ENCODE results near the gene ZNF646.

The ZNF646 gene

DNA sequence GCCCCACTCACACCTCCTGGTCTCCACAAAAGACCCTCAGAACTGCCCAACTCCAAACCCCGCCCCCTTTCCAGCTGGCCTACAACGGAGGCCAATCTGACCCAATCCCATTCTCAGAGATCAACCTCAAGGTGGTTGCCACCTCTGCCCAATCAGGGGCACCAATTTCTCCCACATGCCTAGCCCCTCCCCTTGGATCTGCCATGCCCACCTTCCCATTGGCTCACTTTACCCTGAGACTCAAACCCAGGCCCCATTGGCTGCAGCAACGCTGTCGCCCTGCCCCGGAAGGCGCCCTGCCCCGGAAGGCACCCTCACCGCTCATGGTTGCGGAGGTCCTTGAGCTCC is 10.8 kb upstream of the ZNF646 start:
- DNase-seq: no peak

DNA sequence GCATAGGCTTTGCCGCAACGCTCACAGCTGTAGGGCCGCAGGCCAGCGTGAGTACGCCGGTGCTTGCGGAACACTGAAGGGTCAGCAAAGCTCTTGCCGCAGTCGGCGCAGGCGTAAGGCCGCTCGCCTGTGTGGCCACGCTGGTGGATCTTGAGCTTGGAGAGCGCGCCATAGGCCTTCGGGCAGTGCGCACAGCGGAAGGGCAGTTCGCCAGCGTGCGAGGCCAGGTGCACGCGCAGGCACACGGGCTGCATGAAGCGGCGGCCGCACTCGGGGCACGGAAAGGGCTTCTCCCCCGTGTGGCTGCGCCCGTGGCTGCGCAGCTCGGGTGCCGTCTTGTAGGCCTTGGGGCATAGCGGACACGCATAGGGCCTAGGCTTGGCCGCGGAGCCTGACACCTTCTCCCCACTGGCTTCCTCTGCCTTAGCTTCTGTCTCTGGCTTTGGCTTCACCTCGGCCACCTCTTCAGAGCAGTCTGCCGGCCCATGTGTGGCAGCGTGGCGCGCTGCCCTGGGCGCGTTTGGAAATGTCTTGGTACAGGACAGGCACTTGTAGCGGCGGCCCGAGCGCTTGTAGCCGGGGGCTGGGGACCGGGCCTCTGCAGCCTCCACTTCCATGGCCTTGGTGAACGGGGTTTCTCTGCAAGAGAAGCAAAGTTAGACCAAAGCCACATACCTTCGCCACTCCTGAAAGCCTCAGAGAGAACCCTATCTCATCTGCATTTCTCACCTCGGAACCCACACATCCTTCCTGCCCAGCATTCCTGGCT is 10.2 kb upstream of the ZNF646 start:
- DNase-seq: no peak

DNA sequence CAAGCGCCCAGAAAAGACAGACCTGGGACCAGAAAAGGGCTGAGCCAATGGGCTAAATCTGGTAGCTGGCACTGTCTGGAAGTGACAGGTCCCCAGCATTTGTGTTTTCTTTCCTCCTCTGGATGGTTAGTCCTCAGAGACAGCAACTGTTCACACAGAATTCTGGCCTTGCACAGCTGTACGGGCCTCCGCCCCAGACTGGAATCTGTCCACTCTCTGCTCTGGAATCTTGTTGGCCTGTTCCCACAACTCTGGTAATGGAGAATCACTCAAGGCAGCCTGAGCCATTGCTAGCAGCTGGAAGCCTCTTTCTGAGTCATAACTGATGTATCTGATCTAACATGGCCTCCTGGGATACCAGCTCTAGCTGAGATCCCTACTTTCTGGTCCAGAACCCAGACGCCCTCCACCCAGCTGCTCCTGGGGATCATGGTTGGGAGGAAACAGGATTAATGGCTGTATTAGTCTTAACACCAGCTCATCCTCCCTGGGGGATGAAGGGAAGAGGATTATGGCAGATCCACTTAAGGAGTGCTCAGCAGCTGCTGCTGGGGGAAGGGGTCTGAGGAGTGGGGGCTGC is 9.2 kb upstream of the ZNF646 start:
- no peak for DNase-seq

DNA sequence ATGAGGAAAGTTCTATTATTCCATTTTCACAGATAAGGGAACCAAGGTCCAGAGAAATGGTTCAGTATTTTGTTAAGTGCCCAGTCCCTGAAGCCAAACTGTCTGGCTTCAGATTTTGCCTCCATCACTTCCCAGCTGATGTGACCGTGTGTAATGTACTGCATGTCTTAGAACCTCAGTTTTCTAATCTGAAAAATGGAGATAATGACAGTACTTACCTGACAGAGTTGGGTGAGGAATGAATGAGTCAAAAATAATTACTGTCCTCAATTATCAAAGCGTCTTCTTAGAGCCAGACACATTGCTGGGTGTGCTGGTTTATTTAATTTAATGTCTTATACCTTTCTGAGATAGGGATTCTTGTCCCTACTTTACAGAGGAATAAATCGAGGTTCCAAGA is 6.9 kb upstream of the ZNF646 start:
- no peak for DNase-seq

DNA sequence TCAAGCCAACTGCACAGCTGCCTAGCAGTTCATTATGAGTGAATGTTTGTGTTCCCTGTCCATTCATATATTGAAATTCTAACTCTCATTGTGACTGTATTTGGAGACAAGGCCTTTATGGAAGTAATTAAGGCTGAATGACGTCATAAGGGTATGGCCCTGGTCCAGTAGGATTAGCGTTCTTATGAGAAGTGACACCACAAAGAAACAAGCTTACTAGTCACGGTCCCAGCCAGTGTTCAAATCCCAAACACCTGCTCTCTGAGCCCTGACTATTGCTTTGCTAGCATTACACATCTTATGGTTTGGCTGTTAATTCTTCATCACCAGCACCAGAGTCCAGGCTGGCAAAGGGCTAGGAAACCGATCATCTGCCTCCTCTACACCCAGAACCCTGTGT is 2.4 kb upstream of the ZNF646 start:
- no peak for DNase-seq

DNA sequence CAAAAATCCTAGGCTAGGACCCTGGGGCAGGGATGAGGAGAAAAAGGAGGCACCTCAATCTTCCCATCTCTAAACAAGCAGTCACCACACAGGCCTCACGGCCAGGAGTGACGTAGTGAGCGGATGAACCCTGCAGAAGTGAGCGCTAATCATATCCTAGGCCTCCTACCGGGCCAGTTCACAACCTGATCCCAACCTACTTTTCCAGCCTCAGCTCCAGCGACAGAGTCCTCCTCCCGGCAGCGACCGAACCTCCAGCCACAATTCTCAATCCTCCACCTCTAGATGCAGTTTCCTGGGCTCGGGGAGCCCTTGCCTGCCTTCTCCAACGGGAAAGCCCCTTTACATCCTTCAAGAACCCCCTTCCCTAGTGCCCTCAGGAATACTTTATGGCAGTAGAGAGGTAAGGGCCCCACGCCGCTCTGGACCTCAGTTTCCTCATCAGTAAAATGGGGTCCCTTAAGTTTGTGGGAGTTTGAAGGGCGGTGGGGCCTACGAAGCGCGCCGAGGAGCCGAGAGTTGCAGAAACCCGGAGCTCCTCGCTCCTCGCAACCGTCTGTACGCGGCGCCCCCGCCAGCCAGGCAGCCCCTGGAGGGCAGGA is 1.6 kb upstream of the ZNF646 start:
- peak in 8 of 51 donors; percentile 7 to 42 (median 24) for DNase-seq

DNA sequence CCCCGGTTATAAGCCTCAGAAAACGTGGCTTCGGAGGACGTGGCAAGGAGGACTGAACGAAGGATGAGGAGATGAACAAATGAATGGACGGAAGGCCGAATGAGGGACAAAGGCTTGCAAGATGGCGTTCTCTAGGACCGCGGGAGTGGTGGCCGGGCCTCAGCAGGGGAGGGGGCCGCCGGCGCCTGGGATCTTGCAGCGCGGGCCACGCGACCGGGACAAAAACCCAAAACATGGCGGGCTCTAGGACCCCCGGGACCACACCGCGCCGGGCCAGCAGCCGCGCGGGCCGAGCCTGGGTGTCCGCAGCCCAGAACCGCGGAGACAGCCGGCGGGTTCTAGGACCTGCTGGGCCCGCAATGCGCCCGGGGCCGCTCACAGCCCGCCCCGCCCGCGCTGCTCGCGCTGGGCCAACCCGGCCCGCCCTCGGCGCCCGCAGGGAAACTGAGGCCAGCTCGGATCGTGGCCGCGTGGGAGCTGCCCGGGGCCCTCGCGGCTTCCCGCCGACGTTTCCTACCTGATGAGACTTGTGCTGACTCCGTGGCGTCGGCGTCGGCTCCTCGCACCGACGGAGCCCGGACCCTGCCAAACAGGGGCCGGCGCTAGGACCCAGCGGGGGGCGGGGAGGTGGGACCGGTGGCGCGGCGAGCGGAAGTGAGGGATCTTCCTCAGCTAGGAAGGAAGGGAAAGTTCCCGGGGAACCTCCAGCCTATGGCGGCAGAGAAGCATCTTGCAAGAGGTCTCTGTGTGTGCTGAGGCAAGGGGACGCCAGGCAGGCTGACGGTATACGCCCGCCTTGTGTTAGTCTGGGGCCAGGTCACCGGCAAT is 866 bp upstream of the ZNF646 start:
- peak; percentile 62 to 96 (median 87) for DNase-seq

DNA sequence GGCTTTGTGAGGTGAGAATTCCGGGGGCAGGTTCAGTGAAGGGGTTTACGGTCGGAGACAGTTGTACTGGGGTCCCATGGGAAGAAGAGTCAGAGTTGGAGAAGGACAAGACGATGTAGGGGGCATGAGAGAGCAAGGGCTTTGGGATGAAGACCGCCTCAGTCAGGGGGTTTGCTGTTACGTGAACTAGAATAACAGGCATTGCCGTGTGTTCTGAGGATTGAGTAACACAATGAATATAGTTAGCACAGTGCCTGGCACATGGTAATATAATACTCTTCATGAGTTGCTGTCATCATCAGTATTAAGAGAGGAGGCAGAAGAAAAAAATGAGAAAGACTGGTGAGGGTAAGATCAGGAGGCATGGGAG is 577 bp downstream of the ZNF646 start:
- DNase-seq: no peak

DNA sequence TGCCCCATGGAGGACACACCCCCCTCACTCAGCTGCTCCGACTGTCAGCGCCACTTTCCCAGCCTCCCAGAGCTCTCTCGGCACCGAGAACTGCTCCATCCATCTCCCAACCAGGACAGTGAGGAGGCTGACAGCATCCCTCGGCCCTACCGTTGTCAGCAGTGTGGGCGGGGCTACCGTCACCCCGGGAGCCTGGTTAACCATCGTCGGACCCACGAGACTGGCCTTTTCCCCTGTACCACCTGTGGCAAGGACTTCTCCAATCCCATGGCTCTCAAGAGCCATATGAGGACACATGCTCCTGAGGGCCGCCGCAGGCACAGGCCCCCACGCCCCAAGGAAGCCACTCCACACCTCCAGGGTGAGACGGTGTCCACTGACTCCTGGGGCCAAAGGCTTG is 2.1 kb downstream of the ZNF646 start:
- DNase-seq: no peak

DNA sequence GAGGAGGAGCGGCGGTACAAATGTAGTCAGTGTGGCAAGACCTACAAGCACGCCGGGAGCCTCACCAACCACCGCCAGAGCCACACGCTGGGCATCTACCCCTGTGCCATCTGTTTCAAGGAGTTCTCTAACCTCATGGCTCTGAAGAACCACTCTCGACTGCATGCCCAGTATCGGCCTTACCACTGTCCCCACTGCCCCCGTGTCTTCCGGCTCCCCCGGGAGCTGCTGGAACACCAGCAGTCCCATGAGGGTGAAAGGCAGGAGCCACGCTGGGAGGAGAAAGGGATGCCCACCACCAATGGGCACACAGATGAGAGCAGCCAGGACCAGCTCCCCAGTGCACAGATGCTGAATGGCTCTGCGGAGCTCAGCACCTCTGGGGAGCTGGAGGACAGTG is 2.8 kb downstream of the ZNF646 start:
- no peak for DNase-seq

DNA sequence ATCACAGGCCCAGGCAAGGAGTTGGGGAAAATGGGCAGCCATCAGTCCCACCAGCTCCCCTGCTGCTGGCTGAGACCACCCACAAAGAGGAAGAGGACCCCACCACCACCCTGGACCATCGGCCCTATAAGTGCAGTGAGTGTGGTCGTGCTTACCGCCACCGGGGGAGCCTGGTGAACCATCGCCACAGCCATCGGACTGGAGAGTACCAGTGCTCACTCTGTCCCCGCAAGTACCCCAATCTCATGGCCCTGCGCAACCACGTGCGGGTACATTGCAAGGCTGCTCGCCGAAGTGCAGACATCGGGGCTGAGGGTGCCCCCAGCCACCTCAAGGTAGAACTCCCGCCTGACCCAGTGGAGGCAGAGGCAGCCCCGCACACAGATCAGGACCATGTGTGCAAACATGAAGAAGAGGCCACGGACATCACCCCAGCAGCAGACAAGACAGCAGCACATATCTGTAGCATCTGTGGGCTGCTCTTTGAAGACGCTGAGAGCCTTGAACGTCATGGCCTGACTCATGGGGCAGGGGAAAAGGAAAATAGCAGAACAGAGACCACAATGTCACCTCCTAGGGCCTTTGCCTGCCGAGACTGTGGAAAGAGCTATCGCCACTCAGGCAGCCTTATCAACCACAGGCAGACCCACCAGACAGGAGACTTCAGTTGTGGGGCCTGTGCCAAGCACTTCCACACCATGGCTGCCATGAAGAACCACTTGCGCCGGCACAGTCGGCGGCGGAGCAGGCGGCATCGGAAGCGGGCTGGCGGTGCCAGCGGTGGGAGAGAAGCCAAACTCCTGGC is 3.6 kb downstream of the ZNF646 start:
- no peak for DNase-seq

DNA sequence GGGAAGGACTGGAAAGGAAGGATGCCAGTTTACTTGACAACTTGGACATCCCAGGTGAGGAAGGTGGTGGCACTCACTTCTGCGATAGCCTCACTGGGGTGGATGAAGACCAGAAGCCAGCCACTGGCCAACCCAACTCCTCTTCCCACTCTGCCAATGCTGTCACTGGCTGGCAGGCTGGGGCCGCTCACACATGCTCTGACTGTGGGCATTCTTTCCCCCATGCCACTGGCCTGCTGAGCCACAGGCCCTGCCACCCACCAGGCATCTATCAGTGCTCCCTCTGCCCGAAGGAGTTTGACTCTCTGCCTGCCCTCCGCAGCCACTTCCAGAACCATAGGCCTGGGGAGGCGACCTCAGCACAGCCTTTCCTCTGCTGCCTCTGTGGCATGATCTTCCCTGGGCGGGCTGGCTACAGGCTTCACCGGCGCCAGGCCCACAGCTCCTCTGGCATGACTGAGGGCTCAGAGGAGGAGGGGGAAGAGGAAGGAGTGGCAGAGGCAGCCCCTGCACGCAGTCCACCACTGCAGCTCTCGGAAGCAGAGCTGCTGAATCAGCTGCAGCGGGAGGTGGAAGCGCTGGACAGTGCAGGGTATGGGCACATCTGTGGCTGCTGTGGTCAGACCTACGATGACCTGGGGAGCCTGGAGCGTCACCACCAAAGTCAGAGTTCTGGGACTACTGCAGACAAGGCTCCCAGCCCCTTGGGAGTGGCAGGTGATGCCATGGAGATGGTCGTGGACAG is 4.5 kb downstream of the ZNF646 start:
- DNase-seq: no peak

DNA sequence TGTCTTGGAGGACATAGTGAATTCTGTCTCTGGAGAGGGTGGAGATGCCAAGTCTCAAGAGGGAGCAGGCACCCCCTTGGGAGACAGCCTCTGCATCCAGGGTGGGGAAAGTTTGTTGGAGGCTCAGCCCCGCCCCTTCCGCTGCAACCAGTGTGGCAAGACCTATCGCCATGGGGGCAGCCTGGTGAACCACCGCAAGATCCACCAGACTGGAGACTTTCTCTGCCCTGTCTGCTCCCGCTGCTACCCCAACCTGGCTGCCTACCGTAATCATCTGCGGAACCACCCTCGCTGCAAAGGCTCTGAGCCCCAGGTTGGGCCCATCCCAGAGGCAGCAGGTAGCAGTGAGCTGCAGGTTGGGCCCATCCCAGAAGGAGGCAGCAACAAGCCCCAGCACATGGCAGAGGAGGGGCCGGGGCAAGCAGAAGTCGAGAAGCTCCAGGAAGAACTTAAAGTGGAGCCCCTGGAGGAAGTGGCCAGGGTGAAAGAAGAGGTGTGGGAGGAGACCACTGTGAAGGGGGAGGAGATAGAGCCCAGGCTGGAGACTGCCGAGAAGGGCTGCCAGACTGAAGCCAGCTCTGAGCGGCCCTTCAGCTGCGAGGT is 5.2 kb downstream of the ZNF646 start:
- no peak for DNase-seq

DNA sequence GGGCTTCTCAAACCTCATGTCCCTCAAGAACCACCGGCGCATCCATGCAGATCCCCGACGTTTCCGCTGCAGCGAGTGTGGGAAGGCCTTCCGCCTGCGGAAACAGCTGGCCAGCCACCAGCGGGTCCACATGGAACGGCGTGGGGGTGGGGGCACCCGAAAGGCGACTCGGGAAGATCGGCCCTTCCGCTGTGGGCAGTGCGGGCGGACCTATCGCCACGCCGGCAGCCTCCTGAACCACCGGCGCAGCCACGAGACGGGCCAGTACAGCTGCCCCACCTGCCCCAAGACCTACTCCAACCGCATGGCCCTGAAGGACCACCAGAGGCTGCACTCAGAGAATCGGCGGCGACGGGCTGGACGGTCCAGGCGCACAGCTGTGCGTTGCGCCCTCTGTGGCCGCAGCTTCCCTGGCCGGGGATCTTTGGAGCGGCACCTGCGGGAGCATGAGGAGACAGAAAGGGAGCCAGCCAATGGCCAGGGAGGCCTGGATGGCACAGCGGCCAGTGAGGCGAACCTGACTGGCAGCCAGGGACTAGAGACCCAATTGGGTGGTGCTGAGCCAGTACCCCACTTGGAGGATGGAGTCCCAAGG is 5.9 kb downstream of the ZNF646 start:
- no peak for DNase-seq

DNA sequence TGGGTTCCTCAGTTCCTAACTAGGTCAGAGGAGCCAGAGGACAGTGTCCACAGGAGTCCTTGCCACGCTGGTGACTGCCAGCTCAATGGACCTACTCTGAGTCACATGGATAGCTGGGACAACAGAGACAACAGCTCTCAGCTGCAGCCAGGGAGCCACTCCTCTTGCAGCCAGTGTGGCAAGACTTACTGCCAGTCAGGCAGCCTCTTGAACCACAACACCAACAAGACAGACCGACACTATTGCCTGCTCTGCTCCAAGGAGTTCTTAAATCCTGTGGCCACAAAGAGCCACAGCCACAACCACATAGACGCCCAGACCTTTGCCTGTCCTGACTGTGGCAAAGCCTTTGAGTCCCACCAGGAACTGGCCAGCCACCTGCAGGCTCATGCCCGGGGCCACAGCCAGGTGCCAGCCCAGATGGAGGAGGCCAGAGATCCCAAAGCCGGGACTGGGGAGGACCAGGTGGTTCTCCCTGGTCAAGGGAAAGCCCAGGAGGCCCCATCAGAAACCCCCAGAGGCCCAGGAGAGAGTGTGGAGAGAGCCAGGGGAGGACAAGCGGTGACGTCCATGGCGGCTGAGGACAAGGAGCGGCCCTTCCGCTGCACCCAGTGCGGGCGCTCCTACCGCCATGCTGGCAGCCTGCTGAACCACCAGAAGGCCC is 6.7 kb downstream of the ZNF646 start:
- DNase-seq: no peak

DNA sequence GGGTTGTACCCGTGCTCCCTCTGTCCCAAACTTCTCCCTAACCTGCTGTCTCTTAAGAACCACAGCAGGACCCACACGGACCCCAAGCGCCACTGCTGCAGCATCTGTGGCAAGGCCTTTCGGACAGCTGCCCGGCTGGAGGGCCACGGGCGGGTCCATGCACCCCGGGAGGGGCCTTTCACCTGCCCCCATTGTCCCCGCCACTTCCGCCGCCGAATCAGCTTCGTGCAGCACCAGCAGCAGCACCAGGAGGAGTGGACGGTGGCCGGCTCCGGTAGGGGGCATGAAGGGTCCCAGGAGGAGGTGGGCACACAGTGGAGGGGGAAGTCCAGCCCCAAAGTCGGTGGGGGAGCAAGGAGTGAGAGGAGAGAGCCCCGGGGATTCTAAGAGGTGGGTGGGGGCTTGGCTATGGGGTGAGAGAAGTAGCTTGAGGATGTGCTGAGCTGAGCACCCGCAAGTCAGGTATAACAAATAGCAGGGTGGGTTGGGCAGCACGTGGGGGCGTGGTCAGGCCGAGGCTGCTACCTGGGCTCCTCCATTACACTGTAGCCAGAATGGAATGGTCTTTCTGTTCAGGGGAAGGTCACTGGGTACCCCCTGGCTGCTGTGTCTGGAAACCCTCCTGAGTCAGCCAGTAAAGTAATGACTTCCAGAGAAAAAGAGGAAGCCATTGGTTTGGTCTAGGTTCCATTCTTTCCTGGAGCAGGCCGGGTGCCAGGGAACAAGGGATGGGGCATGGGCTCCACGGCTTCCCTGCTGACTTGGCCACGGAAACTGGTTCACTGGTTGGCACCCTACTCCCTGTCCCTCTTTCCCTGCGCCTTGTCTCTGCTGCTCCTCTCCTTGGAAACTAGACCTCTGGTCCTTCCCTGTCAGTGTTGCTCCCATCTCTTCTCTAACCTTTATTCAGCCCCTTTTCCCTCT is 7.5 kb downstream of the ZNF646 start:
- peak in 28 of 51 donors; percentile 4 to 71 (median 36) for DNase-seq

DNA sequence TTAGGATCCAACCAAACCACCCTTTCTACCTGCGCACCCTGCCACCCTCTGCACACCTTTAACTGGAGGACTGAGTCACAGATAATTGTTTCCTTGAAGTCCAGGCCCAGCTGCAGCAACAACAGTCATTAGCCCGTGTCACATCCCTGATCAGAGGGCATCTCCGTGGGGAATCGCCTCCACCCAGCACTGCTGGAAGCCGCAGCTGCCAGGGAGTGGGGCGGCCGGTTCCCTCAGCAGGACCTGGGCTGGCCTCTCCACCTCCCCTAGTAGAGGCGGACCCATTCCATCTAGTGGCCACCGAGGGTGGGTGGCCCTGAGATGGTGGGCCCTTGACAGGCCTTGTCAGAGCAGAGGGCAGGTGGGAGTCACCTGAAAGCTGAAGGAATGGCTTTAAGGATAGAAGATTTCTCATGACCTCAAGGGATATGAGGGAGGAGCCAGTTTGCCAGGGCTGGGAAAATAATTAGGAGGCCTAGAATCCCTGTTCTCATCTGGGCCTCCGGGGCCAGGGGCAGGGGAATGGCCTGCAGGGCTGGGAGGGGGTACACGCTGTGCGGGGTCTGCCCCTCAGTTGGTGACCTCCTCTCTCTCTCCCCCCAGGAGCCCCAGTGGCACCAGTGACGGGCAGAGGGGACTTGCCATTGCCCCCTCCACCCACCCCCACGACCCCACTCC is 8.3 kb downstream of the ZNF646 start:
- DNase-seq: no peak

DNA sequence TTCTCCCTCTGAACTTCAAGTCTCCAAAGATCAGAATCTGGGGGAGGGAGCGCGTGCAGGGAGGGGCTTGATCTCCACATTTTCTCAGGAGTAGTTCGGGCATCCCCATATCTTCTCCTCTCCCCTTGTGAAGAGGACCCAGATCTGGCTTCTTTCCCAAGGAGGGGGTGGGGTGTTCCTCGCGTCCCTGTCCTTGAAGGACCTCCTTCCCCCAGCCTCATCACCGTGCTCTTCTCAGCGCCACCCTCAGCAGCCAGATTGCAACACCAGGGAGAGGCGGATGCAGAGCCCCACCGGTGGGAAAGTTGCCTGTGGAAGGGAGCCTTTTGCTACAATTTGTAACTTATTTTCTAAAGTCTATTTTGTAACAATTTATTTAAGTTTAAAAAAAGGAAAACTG is 8.9 kb downstream of the ZNF646 start:
- no peak for DNase-seq
